ENCODE data around the gene POLD3.

- TF ChIP-seq ZNF70 (CRISPR knock-in tag; IDR thresholded peaks at IDR 0.05) (no peak), ZFP3 (CRISPR knock-in tag; IDR thresholded peaks at IDR 0.05) (no peak), ZNF8 (CRISPR knock-in tag; IDR thresholded peaks at IDR 0.05) (no peak), BACH2 (CRISPR knock-in tag; IDR thresholded peaks at IDR 0.05; ENCODE audit: borderline replicate concordance) (no peak), CSDC2 (CRISPR knock-in tag; IDR thresholded peaks at IDR 0.05) (no peak), PATZ1 (CRISPR knock-in tag; IDR thresholded peaks at IDR 0.05; ENCODE audit: borderline replicate concordance) (no peak), ARNTL (CRISPR knock-in tag; IDR thresholded peaks at IDR 0.05; ENCODE audit: borderline replicate concordance, low read depth) (no peak), PPARA (CRISPR knock-in tag; IDR thresholded peaks at IDR 0.05; ENCODE audit: borderline replicate concordance) (no peak)
- TF ChIP-seq, protein P1, sequence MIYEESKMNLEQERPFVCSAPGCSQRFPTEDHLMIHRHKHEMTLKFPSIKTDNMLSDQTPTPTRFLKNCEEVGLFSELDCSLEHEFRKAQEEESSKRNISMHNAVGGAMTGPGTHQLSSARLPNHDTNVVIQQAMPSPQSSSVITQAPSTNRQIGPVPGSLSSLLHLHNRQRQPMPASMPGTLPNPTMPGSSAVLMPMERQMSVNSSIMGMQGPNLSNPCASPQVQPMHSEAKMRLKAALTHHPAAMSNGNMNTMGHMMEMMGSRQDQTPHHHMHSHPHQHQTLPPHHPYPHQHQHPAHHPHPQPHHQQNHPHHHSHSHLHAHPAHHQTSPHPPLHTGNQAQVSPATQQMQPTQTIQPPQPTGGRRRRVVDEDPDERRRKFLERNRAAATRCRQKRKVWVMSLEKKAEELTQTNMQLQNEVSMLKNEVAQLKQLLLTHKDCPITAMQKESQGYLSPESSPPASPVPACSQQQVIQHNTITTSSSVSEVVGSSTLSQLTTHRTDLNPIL (CRISPR knock-in tag; IDR thresholded peaks at IDR 0.05; ENCODE audit: low read depth) = no peak
- TF ChIP-seq, protein P2, sequence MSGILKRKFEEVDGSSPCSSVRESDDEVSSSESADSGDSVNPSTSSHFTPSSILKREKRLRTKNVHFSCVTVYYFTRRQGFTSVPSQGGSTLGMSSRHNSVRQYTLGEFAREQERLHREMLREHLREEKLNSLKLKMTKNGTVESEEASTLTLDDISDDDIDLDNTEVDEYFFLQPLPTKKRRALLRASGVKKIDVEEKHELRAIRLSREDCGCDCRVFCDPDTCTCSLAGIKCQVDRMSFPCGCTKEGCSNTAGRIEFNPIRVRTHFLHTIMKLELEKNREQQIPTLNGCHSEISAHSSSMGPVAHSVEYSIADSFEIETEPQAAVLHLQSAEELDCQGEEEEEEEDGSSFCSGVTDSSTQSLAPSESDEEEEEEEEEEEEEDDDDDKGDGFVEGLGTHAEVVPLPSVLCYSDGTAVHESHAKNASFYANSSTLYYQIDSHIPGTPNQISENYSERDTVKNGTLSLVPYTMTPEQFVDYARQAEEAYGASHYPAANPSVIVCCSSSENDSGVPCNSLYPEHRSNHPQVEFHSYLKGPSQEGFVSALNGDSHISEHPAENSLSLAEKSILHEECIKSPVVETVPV (CRISPR knock-in tag; IDR thresholded peaks at IDR 0.05) = no peak
Observed at GRCh38 chr11:74642912-74643311, 50.5 kb downstream of the POLD3 start.
